RCC 7860 (cell line): ENCODE measurements around the gene TTC36.
"Not testable (repeated sequence)": the region's sequence is repeated elsewhere in the genome, so short reads cannot be mapped to it uniquely, and the experiment has no call there.

Experiments used
- DNase-seq: peaks from one replicate; pipeline ENCODE4 v3.0.0-alpha.2; 2015; ENCODE audit warnings: low spot score
- FAIRE-seq: peaks from 2 replicates; lab custom pipeline; 2012; peaks lifted over from hg19 to GRCh38; lab: Jason Lieb, UNC

Gene TTC36

DNA sequence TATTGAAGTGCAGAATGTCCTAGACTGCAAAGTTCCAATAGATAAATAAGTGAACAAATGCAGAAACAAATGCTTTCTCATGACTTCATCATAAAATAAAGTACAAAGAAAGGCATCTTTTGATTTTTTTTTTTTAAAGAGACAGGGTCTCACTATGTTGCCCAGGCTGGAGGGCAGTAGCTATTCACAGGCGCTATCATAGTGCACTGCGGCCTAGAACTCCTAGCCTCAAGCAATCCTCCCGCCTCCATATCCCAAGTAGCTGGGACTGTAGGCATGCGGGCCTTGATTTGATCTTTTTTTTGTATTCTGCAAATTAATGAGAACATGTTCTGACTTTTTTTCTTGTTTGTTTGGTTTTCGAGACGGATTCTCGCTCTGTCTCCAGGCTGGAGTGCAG, 47.4 kb downstream of the TTC36 start:
- FAIRE-seq (no peak), DNase-seq (no peak)

- FAIRE-seq, DNase-seq: not testable (repeated sequence)
Measured at GRCh38 chr11:118577995-118578394, 50.7 kb downstream of the TTC36 start.
